Activated CD4-positive, alpha-beta T cell treated with anti-CD3 and anti-CD28 coated beads, Interleukin-2, amount 10 ng/mL, durations not matched to agents 24 days and 14 days (primary cell): ENCODE data around the gene PFKFB2. TPM values are rescaled to one million over a fixed set of nuclear protein-coding genes. Genes with fewer than 3 reads are reported as not detected.

Experiments
- DNase-seq: peaks from one replicate; pipeline ENCODE4 v3.0.0; 2022
- H3K27ac Mint-ChIP-seq: one replicate; pipeline ENCODE4 v1.8.0; 2022; ENCODE audit warnings: mild to moderate bottlenecking, mixed read lengths
- H3K27me3 Mint-ChIP-seq: one replicate; pipeline ENCODE4 v1.8.0; 2022; ENCODE audit warnings: mixed read lengths
- H3K36me3 Mint-ChIP-seq: one replicate; pipeline ENCODE4 v1.8.0; 2022; ENCODE audit warnings: low read depth, mild to moderate bottlenecking, mixed read lengths
- H3K4me1 Mint-ChIP-seq: one replicate; pipeline ENCODE4 v1.8.0; 2021; ENCODE audit warnings: mixed read lengths
- H3K4me3 Mint-ChIP-seq: one replicate; pipeline ENCODE4 v1.8.0; 2022; ENCODE audit warnings: mild to moderate bottlenecking, moderate library complexity, mixed read lengths
- H3K9me3 Mint-ChIP-seq: one replicate; pipeline ENCODE4 v1.8.0; 2021; ENCODE audit warnings: mixed read lengths
- intact Hi-C: fragments of 100-400 bp; cut with micrococcal nuclease; formaldehyde crosslinking; loops from one replicate; pipeline ENCODE4 v1.15.1; 2023
- total RNA-seq: library from RNA; stranded (reverse); gene quantifications from 2 replicates; pipeline ENCODE4 v1.2.3, GENCODE V29; 2022

PFKFB2 gene
- total RNA-seq, 1 donor from 2014 or later = 2.6 TPM

- H3K4me1 Mint-ChIP-seq = no peaks in the 10 kb centered on the region
- peaks cover 3% of the 10 kb centered on the region for H3K36me3 Mint-ChIP-seq
- H3K27me3 Mint-ChIP-seq = peaks cover 3% of the 10 kb centered on the region
- H3K4me3 Mint-ChIP-seq = no peak overlapping the region
- DNase-seq = no peak
- H3K27ac Mint-ChIP-seq = no peak overlapping the region
- intact Hi-C loops = no loop called here
- peaks cover 21% of the 10 kb centered on the region for H3K9me3 Mint-ChIP-seq
Observed at GRCh38 chr1:207124389-207124788, 71.3 kb downstream of the PFKFB2 start.

DNA sequence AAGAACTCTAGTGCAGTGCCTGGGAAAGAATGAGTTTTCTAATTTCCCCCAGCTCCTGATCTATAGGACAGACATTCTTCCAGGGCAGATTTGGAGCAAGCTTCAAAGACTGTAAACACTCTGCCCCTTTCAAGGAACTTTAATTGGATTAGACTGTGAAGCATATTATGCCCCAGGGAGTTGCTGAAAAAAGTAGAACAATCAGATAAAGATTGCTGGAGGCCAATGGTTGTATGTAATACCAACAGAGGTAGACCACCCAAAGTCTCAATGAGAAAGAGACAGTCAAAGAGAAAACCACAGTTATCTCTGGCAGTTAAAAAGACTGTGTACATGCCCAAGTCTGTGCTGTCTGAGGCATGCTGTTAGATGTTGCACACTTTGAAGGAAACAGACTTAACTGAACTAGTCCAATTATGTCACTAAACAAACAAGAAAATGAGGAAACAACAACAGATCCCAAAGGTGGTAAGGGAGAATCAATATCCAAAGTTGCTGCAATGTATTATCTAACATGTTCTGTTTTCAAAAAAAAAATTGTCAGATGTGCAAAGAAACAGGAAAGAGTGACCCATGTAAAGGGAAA, 75.4 kb downstream of the PFKFB2 start:
- intact Hi-C loops = no loop called here
- no peak overlapping the region for H3K27ac Mint-ChIP-seq
- H3K4me3 Mint-ChIP-seq = no peak overlapping the region
- H3K36me3 Mint-ChIP-seq = peaks cover 3% of the 10 kb centered on the region
- peaks cover 26% of the 10 kb centered on the region for H3K9me3 Mint-ChIP-seq
- no peak for DNase-seq
- no peaks in the 10 kb centered on the region for H3K4me1 Mint-ChIP-seq
- H3K27me3 Mint-ChIP-seq = peaks cover 5% of the 10 kb centered on the region

DNA sequence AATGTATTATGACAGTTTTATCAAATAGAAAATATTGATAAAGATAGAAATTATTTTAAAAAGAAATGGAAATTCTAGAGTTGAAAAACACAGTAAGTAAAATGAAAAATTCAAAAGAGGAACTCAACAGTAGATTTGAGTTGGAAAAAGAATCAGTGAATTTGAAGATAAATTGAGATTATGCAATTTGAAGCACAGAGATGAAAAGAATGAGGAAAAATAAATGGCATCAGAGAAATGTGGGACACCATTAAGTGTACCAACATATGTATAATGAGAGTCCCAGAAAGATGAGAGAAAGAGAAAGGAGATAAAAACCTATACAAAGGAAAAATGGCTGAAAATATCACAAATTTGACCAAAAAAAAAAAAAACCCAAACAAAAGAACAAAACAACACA, 76.0 kb downstream of the PFKFB2 start:
- Mint-ChIP-seq H3K27me3 (peaks cover 5% of the 10 kb centered on the region), H3K9me3 (peaks cover 25% of the 10 kb centered on the region), H3K4me1 (no peaks in the 10 kb centered on the region), H3K36me3 (peaks cover 3% of the 10 kb centered on the region), H3K4me3 (no peak overlapping the region), H3K27ac (no peak overlapping the region)
- DNase-seq = no peak
- intact Hi-C loops = no loop called here

Other genes starting within 250 kb of the PFKFB2 start
- not detected in 2 replicates for gene IL20, start 187.7 kb upstream of the PFKFB2 start, total RNA-seq
- 5.1 and 5.9 TPM in 2 replicates for gene IL24, start 155.8 kb upstream of the PFKFB2 start, total RNA-seq
- gene FCMR, start 131.3 kb upstream of the PFKFB2 start, total RNA-seq = 19.6 and 23.2 TPM in 2 replicates
- gene PIGR, start 106.8 kb upstream of the PFKFB2 start, total RNA-seq = 0.07 TPM in 1 of 2 replicates, not detected in the other
- not detected in 2 replicates for gene FCAMR, start 82.8 kb upstream of the PFKFB2 start, total RNA-seq
- not detected in 2 replicates for gene C1orf116, start 20.5 kb upstream of the PFKFB2 start, total RNA-seq
- gene YOD1, start 2.1 kb upstream of the PFKFB2 start, total RNA-seq = 7.8 and 8.0 TPM in 2 replicates
- gene C4BPB, start 35.6 kb downstream of the PFKFB2 start, total RNA-seq = 0.43 and 0.82 TPM in 2 replicates
- not detected in 2 replicates for gene C4BPA, start 51.0 kb downstream of the PFKFB2 start, total RNA-seq